PC-3 (cell line): ENCODE data around the gene ATP8A2.

Experiments used
- EZH2phosphoT487 ChIP-seq: fragments of 300-600 bp; sonication (generic); IDR thresholded peaks from 2 replicates; pipeline ENCODE4 v1.6.1; 2018; ENCODE audit warnings: mild to moderate bottlenecking, antibody characterized with exemption, low read length, borderline replicate concordance
- TF ChIP-seq, protein P1 (sequence below): fragments of 300-600 bp; sonication (generic); conservative IDR thresholded peaks from 2 replicates; pipeline ENCODE4 v1.5.1; 2017; ENCODE audit warnings: antibody characterized with exemption, low read depth, mild to moderate bottlenecking, low read length

DNA sequence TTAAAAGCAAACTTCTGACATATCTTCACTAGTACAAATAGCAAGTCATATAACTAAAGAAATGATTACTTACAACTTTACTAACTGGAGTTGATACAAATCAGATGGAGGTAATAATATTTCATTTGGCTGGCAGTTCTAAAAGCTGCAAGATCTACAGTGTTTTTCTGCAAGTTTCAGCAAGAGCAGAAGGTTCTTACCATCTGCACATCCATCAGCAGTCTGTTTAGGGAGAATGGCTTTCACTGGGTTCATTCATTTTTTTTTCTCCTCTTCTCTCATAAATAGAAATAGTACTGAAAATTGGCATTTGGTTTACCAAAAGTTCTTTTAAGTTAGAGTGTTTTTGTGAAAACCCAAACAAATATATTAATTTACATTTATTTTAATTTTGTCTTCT lies 683.1 kb downstream of the ATP8A2 start:
- no peak for TF ChIP-seq EZH2phosphoT487
- TF ChIP-seq, protein P1, sequence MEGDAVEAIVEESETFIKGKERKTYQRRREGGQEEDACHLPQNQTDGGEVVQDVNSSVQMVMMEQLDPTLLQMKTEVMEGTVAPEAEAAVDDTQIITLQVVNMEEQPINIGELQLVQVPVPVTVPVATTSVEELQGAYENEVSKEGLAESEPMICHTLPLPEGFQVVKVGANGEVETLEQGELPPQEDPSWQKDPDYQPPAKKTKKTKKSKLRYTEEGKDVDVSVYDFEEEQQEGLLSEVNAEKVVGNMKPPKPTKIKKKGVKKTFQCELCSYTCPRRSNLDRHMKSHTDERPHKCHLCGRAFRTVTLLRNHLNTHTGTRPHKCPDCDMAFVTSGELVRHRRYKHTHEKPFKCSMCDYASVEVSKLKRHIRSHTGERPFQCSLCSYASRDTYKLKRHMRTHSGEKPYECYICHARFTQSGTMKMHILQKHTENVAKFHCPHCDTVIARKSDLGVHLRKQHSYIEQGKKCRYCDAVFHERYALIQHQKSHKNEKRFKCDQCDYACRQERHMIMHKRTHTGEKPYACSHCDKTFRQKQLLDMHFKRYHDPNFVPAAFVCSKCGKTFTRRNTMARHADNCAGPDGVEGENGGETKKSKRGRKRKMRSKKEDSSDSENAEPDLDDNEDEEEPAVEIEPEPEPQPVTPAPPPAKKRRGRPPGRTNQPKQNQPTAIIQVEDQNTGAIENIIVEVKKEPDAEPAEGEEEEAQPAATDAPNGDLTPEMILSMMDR, result no peak
